ENCODE measurements around the gene ZNF90.

- TF ChIP-seq CTCF (IDR thresholded peaks at IDR 0.05; ENCODE audit: insufficient read depth, low read length, poor library complexity, severe bottlenecking): no peak
- no peak for TF ChIP-seq EZH2phosphoT487 (conservative IDR thresholded peaks at IDR 0.05; ENCODE audit: low read length)
Observed at GRCh38 chr19:20079476-20079875, 1.7 kb downstream of the ZNF90 start.

Data from SU-DHL-6 (cell line).